PFSK-1 (cell line): ENCODE results near the gene RAB18.

Source experiments
- FOXP2 ChIP-seq: optimal IDR thresholded peaks from 2 replicates; pipeline ENCODE3; 2011; ENCODE audit warnings: borderline replicate concordance, control low read depth, inconsistent platforms; ENCODE audit not compliant: insufficient read depth; ENCODE audit errors: extremely low read length, extremely low read depth
- POLR2AphosphoS5 ChIP-seq: IDR thresholded peaks from 2 replicates; pipeline ENCODE4 v1.6.1; 2012; ENCODE audit warnings: low read depth, mild to moderate bottlenecking, control low read depth, low read length, moderate library complexity
- REST ChIP-seq, 2 experiments: IDR thresholded peaks; 2 replicates each; pipeline versions ENCODE4 v1.6.1 to v1.8.0; 2011 to 2012; ENCODE audit warnings: low read depth in 2 of 2, low read length in 2 of 2, control low read depth in 1 of 2, inconsistent platforms in 1 of 2, mild to moderate bottlenecking in 1 of 2, moderate library complexity in 1 of 2; ENCODE audit not compliant: insufficient read depth in 1 of 2
- SIN3A ChIP-seq: IDR thresholded peaks from 2 replicates; pipeline ENCODE4 v1.6.1; 2012; ENCODE audit warnings: mild to moderate bottlenecking, low read length, moderate library complexity, borderline replicate concordance; ENCODE audit not compliant: insufficient read depth
- TAF1 ChIP-seq: IDR thresholded peaks from 2 replicates; pipeline ENCODE4 v1.6.1; 2012; ENCODE audit warnings: low read length, control low read depth, borderline replicate concordance; ENCODE audit not compliant: insufficient read depth

The RAB18 gene

GRCh38 chr10:27513451-27514191 lies 9.5 kb downstream of the RAB18 start:
- TF ChIP-seq FOXP2 (no peak), POLR2AphosphoS5 (no peak), SIN3A (no peak), TAF1 (no peak), REST (IDR thresholded peaks at IDR 0.05; ENCODE audit: insufficient read depth in 1 of 2, low read depth in 2 of 2, low read length in 2 of 2) (no peak)

- no peak for TF ChIP-seq SIN3A
- no peak for TF ChIP-seq POLR2AphosphoS5
- TF ChIP-seq REST (IDR thresholded peaks at IDR 0.05; ENCODE audit: insufficient read depth in 1 of 2, low read depth in 2 of 2, low read length in 2 of 2), result no peak
- no peak for TF ChIP-seq TAF1
- no peak for TF ChIP-seq FOXP2
Measured at GRCh38 chr10:27514243-27514642, 10.1 kb downstream of the RAB18 start.

- TF ChIP-seq FOXP2 (no peak), TAF1 (no peak), REST (IDR thresholded peaks at IDR 0.05; ENCODE audit: insufficient read depth in 1 of 2, low read depth in 2 of 2, low read length in 2 of 2) (no peak), SIN3A (no peak), POLR2AphosphoS5 (no peak)
Measured at GRCh38 chr10:27518261-27518660, 14.2 kb downstream of the RAB18 start.

GRCh38 chr10:27525819-27526218 lies 21.7 kb downstream of the RAB18 start:
- no peak for TF ChIP-seq POLR2AphosphoS5
- no peak for TF ChIP-seq TAF1
- no peak for TF ChIP-seq REST (IDR thresholded peaks at IDR 0.05; ENCODE audit: insufficient read depth in 1 of 2, low read depth in 2 of 2, low read length in 2 of 2)
- no peak for TF ChIP-seq SIN3A
- no peak for TF ChIP-seq FOXP2

- no peak for TF ChIP-seq FOXP2
- no peak for TF ChIP-seq SIN3A
- TF ChIP-seq POLR2AphosphoS5, result no peak
- no peak for TF ChIP-seq TAF1
- no peak for TF ChIP-seq REST (IDR thresholded peaks at IDR 0.05; ENCODE audit: insufficient read depth in 1 of 2, low read depth in 2 of 2, low read length in 2 of 2)
Measured at GRCh38 chr10:27526242-27526641, 22.1 kb downstream of the RAB18 start.
